Osteocyte (in vitro differentiated cells): ENCODE results near the gene EDAR. TPM values are rescaled to one million over a fixed set of nuclear protein-coding genes. Genes with fewer than 3 reads are reported as not detected.

Experiments
- DNase-seq: peaks from one replicate; pipeline ENCODE4 v3.0.0; 2021; ENCODE audit warnings: mixed read lengths; ENCODE audit not compliant: unreplicated experiment; ENCODE audit errors: extremely low spot score
- H3K27ac Mint-ChIP-seq: one replicate; pipeline ENCODE4 v1.8.0; 2021; ENCODE audit warnings: mild to moderate bottlenecking, mixed read lengths; ENCODE audit not compliant: unreplicated experiment
- H3K27me3 Mint-ChIP-seq: one replicate; pipeline ENCODE4 v1.8.0; 2021; ENCODE audit warnings: mixed read lengths; ENCODE audit not compliant: unreplicated experiment
- H3K36me3 Mint-ChIP-seq: one replicate; pipeline ENCODE4 v1.8.0; 2021; ENCODE audit warnings: mixed read lengths; ENCODE audit not compliant: unreplicated experiment
- H3K4me1 Mint-ChIP-seq: one replicate; pipeline ENCODE4 v1.8.0; 2021; ENCODE audit warnings: mixed read lengths; ENCODE audit not compliant: unreplicated experiment
- H3K4me3 Mint-ChIP-seq: one replicate; pipeline ENCODE4 v1.8.0; 2021; ENCODE audit warnings: mild to moderate bottlenecking, moderate library complexity, mixed read lengths; ENCODE audit not compliant: unreplicated experiment
- H3K9me3 Mint-ChIP-seq: one replicate; pipeline ENCODE4 v1.8.0; 2021; ENCODE audit warnings: mixed read lengths; ENCODE audit not compliant: unreplicated experiment
- total RNA-seq: library from RNA; stranded (reverse); gene quantifications from 2 replicates; pipeline ENCODE4 v1.2.1, GENCODE V29; 2021
- TF ChIP-seq, protein P1 (sequence below): fragments of 200-600 bp; sonication (generic); IDR thresholded peaks from 2 replicates; pipeline ENCODE4 v1.5.0; 2021; ENCODE audit warnings: antibody characterized with exemption, mild to moderate bottlenecking, moderate library complexity

The EDAR gene
- total RNA-seq, 1 donor from 2014 or later: not detected

GRCh38 chr2:108934583-108935245 lies 54.3 kb downstream of the EDAR start:
- Mint-ChIP-seq H3K36me3 (no peaks in the 10 kb centered on the region), H3K27me3 (peaks cover 65% of the 10 kb centered on the region), H3K9me3 (no peaks in the 10 kb centered on the region), H3K4me1 (no peaks in the 10 kb centered on the region), H3K27ac (no peak overlapping the region), H3K4me3 (no peak overlapping the region)
- DNase-seq: no peak
- TF ChIP-seq, protein P1, sequence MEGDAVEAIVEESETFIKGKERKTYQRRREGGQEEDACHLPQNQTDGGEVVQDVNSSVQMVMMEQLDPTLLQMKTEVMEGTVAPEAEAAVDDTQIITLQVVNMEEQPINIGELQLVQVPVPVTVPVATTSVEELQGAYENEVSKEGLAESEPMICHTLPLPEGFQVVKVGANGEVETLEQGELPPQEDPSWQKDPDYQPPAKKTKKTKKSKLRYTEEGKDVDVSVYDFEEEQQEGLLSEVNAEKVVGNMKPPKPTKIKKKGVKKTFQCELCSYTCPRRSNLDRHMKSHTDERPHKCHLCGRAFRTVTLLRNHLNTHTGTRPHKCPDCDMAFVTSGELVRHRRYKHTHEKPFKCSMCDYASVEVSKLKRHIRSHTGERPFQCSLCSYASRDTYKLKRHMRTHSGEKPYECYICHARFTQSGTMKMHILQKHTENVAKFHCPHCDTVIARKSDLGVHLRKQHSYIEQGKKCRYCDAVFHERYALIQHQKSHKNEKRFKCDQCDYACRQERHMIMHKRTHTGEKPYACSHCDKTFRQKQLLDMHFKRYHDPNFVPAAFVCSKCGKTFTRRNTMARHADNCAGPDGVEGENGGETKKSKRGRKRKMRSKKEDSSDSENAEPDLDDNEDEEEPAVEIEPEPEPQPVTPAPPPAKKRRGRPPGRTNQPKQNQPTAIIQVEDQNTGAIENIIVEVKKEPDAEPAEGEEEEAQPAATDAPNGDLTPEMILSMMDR: no peak

DNA sequence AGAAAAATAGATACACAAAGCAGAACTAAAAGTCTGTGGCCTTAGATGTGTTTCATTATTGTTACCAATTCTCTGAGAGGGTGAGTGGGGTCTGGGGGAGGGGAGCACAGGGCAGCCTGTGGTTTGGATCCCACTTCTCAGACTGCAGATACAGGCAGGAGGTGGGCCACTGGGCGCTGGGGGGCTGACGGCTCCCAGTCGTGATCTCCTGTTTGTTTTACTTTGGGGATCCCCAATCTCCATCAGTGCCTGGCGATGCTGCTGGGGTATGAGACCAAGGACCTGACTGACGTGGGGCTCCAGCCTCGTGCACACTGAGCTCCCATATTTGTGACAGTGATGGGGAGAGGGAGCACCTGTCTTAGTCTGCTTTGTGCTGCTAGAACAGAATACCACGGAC lies 54.9 kb downstream of the EDAR start:
- no peaks in the 10 kb centered on the region for H3K4me1 Mint-ChIP-seq
- DNase-seq: no peak
- H3K9me3 Mint-ChIP-seq: no peaks in the 10 kb centered on the region
- TF ChIP-seq, protein P1: no peak
- no peak overlapping the region for H3K4me3 Mint-ChIP-seq
- H3K27me3 Mint-ChIP-seq: peaks cover 59% of the 10 kb centered on the region
- no peaks in the 10 kb centered on the region for H3K36me3 Mint-ChIP-seq
- H3K27ac Mint-ChIP-seq: no peak overlapping the region

DNA sequence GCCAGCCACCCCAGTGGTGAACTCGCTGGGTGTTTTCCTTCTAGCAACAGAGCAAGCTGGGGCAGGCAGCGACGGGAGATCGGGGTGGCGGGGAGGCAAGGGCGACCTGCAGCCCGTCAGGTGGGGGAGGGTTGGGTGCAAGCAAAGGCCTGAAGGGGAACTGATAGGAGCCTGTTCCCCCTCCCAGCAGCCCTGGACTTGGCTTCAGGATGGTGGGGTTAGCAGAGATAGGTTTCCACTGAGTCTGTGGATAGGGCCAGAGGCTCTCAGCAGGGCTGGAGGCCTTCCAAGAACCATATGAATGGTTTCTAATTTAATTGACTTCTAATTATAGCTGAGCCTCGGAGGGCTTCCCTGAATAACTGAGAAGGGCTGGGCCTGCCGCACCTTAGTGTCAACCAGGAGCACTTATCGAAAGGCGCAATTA lies 55.3 kb downstream of the EDAR start:
- no peak overlapping the region for H3K4me3 Mint-ChIP-seq
- peaks cover 56% of the 10 kb centered on the region for H3K27me3 Mint-ChIP-seq
- no peaks in the 10 kb centered on the region for H3K4me1 Mint-ChIP-seq
- H3K27ac Mint-ChIP-seq: no peak overlapping the region
- H3K36me3 Mint-ChIP-seq: no peaks in the 10 kb centered on the region
- no peaks in the 10 kb centered on the region for H3K9me3 Mint-ChIP-seq
- no peak for DNase-seq
- TF ChIP-seq, protein P1: no peak

- Mint-ChIP-seq H3K27ac (no peak overlapping the region), H3K27me3 (peaks cover 61% of the 10 kb centered on the region), H3K9me3 (no peaks in the 10 kb centered on the region), H3K4me3 (no peak overlapping the region), H3K36me3 (no peaks in the 10 kb centered on the region), H3K4me1 (peaks cover 4% of the 10 kb centered on the region)
- TF ChIP-seq, protein P1: no peak
- no peak for DNase-seq
Measured at GRCh38 chr2:108932736-108933332, 56.2 kb downstream of the EDAR start.

DNA sequence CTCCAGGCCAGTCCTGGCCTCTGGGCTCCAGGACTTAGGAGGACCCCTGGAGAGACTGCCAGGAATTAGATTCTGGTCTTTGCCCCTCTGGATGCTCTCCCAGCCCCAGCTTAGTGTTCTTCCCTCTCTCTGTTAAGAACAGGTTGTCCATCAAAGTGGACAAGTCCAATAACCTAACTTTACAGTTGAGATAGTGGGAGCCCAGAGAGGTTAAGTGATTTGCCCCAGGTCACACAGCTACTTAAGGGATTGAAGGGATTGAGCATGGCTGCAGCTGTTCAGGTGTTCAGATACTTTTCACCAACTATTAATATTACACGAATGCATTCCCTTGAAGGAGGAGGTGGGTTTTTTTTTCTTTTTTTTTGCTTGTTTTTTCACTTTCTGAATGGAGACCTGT lies 57.6 kb downstream of the EDAR start:
- DNase-seq: no peak
- H3K36me3 Mint-ChIP-seq: no peaks in the 10 kb centered on the region
- H3K9me3 Mint-ChIP-seq: no peaks in the 10 kb centered on the region
- H3K27me3 Mint-ChIP-seq: peaks cover 62% of the 10 kb centered on the region
- peaks cover 4% of the 10 kb centered on the region for H3K4me1 Mint-ChIP-seq
- no peak overlapping the region for H3K4me3 Mint-ChIP-seq
- H3K27ac Mint-ChIP-seq: no peak overlapping the region
- TF ChIP-seq, protein P1: no peak
